ENCODE results near the gene NYNRIN. TPM values are rescaled to one million over a fixed set of nuclear protein-coding genes. Genes with fewer than 3 reads are reported as not detected.
A peak's percentile ranks its signal among the peaks of the same experiment; 100 is the strongest.

Gene NYNRIN
- total RNA-seq, 1 experiment from 2014 or later: 16.6 TPM

DNA sequence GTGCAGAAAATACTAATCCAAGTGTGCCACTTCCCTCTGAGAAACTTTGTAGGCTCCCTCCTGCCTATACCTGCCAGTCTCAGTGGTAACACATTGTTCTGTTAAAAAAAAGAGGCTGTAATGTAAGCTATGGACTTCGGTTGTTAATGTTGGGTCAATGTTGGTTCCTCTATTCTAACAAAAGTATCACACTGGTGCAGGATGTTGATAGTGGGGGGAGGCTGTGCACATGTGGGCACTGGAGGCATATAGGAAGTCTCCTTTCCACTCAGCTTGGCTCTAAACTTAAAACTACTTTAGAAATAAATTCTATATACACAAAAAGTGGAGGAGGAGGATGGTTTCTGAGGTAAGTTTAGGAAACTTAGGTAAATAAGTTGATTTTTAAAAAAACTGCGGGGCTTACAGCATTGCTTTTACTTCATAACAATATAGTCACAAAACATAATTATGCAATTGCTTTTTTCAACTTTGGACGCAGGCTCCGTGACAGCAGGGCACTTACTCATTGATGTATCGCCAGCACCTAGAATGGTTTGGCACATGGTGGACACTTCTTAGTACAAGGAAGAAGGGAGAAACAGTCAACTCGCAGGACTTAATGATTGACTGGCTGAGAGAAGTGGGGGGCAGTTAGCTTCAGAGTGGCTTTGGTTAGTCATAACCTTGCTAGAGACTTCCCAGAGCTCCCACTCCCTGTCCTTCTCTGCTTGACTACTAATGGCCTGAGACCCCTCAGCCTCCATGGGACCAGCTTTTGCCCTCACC is 7.9 kb upstream of the NYNRIN start:
- peaks cover 25% of the 10 kb centered on the region for H3K4me1 Mint-ChIP-seq
- CTCF ChIA-PET: interaction anchor here (0.7 to 1.8 kb wide), 2 partner anchors 21 to 41 kb away, joined by 4 read pairs; no protein-coding TSS in a partner anchor
- no peak overlapping the region for H3K27ac Mint-ChIP-seq
- TF ChIP-seq EMX1 (CRISPR knock-in tag; IDR thresholded peaks at IDR 0.05) (no peak), SMAD3 (CRISPR knock-in tag; IDR thresholded peaks at IDR 0.05; ENCODE audit: borderline replicate concordance) (no peak), ZNF138 (CRISPR knock-in tag; conservative IDR thresholded peaks at IDR 0.05) (no peak), GRHL2 (CRISPR knock-in tag; IDR thresholded peaks at IDR 0.05; ENCODE audit: insufficient replicate concordance, severe bottlenecking) (no peak), ZNF232 (CRISPR knock-in tag; IDR thresholded peaks at IDR 0.05) (no peak), FOXK1 (CRISPR knock-in tag; IDR thresholded peaks at IDR 0.05) (no peak), GABPB1 (CRISPR knock-in tag; IDR thresholded peaks at IDR 0.05) (no peak), ZNF219 (CRISPR knock-in tag; IDR thresholded peaks at IDR 0.05; ENCODE audit: borderline replicate concordance) (no peak)
- TF ChIP-seq, protein P1, sequence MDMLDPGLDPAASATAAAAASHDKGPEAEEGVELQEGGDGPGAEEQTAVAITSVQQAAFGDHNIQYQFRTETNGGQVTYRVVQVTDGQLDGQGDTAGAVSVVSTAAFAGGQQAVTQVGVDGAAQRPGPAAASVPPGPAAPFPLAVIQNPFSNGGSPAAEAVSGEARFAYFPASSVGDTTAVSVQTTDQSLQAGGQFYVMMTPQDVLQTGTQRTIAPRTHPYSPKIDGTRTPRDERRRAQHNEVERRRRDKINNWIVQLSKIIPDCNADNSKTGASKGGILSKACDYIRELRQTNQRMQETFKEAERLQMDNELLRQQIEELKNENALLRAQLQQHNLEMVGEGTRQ (CRISPR knock-in tag; IDR thresholded peaks at IDR 0.05): no peak
- TF ChIP-seq, protein P2, sequence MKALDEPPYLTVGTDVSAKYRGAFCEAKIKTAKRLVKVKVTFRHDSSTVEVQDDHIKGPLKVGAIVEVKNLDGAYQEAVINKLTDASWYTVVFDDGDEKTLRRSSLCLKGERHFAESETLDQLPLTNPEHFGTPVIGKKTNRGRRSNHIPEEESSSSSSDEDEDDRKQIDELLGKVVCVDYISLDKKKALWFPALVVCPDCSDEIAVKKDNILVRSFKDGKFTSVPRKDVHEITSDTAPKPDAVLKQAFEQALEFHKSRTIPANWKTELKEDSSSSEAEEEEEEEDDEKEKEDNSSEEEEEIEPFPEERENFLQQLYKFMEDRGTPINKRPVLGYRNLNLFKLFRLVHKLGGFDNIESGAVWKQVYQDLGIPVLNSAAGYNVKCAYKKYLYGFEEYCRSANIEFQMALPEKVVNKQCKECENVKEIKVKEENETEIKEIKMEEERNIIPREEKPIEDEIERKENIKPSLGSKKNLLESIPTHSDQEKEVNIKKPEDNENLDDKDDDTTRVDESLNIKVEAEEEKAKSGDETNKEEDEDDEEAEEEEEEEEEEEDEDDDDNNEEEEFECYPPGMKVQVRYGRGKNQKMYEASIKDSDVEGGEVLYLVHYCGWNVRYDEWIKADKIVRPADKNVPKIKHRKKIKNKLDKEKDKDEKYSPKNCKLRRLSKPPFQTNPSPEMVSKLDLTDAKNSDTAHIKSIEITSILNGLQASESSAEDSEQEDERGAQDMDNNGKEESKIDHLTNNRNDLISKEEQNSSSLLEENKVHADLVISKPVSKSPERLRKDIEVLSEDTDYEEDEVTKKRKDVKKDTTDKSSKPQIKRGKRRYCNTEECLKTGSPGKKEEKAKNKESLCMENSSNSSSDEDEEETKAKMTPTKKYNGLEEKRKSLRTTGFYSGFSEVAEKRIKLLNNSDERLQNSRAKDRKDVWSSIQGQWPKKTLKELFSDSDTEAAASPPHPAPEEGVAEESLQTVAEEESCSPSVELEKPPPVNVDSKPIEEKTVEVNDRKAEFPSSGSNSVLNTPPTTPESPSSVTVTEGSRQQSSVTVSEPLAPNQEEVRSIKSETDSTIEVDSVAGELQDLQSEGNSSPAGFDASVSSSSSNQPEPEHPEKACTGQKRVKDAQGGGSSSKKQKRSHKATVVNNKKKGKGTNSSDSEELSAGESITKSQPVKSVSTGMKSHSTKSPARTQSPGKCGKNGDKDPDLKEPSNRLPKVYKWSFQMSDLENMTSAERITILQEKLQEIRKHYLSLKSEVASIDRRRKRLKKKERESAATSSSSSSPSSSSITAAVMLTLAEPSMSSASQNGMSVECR (CRISPR knock-in tag; IDR thresholded peaks at IDR 0.05; ENCODE audit: borderline replicate concordance): no peak
- TF ChIP-seq, protein P3, sequence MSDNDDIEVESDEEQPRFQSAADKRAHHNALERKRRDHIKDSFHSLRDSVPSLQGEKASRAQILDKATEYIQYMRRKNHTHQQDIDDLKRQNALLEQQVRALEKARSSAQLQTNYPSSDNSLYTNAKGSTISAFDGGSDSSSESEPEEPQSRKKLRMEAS (CRISPR knock-in tag; IDR thresholded peaks at IDR 0.05): no peak
- no peaks in the 10 kb centered on the region for H3K36me3 Mint-ChIP-seq
- H3K4me3 Mint-ChIP-seq: no peak overlapping the region
- POLR2A ChIA-PET: no interaction called here
- no peaks in the 10 kb centered on the region for H3K9me3 Mint-ChIP-seq
- no peaks in the 10 kb centered on the region; the same call in 1 of the 2 replicates for H3K27me3 Mint-ChIP-seq (ENCODE audit: low read depth)
- ATAC-seq: no peak
- no peak for DNase-seq (ENCODE audit: low spot score)

DNA sequence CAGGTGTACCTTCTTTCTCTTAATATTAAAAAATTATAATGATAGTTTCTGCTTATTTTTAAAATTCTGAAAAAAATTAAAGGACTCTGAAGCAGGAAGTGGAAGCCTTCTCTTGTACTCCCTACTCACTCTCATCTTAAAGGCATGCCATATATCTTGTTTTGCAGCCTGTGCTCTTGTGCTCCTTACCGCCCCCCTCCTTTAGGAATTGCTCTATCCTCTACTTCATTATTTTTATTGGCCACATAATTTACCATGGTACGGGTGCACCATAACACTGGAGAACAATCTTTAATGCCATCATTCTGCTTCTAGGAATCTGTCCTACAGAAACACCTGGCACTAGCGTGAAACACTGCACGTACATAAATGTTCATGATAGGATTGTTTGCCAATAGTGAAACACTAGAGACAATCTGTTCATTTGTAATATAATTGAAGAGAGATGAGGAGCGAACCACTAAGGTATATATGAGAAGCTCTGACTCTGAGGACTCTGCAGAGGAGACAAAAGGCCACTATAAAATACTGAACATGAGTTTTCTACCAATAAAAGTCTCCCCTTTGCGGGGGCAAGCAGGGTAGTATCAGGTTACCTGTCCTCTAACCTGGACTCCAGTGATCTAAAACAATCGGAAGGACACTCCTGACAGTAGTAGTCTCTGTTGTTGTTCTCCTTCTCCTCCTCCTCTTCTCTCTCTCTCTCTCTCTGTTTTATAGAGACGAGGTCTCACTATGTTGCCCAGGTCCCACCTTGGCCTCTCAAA is 6.3 kb upstream of the NYNRIN start:
- no peak for DNase-seq (ENCODE audit: low spot score)
- Mint-ChIP-seq H3K4me3 (no peak overlapping the region), H3K36me3 (no peaks in the 10 kb centered on the region), H3K9me3 (no peaks in the 10 kb centered on the region), H3K27me3 (ENCODE audit: low read depth) (peaks cover 7% of the 10 kb centered on the region), H3K4me1 (peaks cover 37% of the 10 kb centered on the region), H3K27ac (no peak overlapping the region)
- ChIA-PET POLR2A (no interaction called here), CTCF (interaction anchor here (1.0 to 1.8 kb wide), 2 partner anchors 39 to 59 kb away, joined by 3 to 4 read pairs; no protein-coding TSS in a partner anchor)
- ATAC-seq: peak; percentile 71
- TF ChIP-seq FOXK1 (CRISPR knock-in tag; IDR thresholded peaks at IDR 0.05) (no peak), JAZF1 (CRISPR knock-in tag; IDR thresholded peaks at IDR 0.05) (no peak), NFYB (CRISPR knock-in tag; conservative IDR thresholded peaks at IDR 0.05; ENCODE audit: low read depth) (no peak), TP53 (CRISPR knock-in tag; IDR thresholded peaks at IDR 0.05) (no peak), TCF7 (CRISPR knock-in tag; IDR thresholded peaks at IDR 0.05; ENCODE audit: low read depth) (no peak), PRRX2 (CRISPR knock-in tag; IDR thresholded peaks at IDR 0.05) (no peak), CBFB (CRISPR knock-in tag; IDR thresholded peaks at IDR 0.05; ENCODE audit: low read depth) (no peak), ZNF671 (CRISPR knock-in tag; IDR thresholded peaks at IDR 0.05) (no peak)
- TF ChIP-seq, protein P4, sequence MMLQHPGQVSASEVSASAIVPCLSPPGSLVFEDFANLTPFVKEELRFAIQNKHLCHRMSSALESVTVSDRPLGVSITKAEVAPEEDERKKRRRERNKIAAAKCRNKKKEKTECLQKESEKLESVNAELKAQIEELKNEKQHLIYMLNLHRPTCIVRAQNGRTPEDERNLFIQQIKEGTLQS (CRISPR knock-in tag; conservative IDR thresholded peaks at IDR 0.05): no peak
- TF ChIP-seq, protein P5, sequence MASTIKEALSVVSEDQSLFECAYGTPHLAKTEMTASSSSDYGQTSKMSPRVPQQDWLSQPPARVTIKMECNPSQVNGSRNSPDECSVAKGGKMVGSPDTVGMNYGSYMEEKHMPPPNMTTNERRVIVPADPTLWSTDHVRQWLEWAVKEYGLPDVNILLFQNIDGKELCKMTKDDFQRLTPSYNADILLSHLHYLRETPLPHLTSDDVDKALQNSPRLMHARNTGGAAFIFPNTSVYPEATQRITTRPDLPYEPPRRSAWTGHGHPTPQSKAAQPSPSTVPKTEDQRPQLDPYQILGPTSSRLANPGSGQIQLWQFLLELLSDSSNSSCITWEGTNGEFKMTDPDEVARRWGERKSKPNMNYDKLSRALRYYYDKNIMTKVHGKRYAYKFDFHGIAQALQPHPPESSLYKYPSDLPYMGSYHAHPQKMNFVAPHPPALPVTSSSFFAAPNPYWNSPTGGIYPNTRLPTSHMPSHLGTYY (CRISPR knock-in tag; IDR thresholded peaks at IDR 0.05): no peak
- TF ChIP-seq, protein P6, sequence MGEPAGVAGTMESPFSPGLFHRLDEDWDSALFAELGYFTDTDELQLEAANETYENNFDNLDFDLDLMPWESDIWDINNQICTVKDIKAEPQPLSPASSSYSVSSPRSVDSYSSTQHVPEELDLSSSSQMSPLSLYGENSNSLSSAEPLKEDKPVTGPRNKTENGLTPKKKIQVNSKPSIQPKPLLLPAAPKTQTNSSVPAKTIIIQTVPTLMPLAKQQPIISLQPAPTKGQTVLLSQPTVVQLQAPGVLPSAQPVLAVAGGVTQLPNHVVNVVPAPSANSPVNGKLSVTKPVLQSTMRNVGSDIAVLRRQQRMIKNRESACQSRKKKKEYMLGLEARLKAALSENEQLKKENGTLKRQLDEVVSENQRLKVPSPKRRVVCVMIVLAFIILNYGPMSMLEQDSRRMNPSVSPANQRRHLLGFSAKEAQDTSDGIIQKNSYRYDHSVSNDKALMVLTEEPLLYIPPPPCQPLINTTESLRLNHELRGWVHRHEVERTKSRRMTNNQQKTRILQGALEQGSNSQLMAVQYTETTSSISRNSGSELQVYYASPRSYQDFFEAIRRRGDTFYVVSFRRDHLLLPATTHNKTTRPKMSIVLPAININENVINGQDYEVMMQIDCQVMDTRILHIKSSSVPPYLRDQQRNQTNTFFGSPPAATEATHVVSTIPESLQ (CRISPR knock-in tag; IDR thresholded peaks at IDR 0.05): no peak
- TF ChIP-seq, protein P7, sequence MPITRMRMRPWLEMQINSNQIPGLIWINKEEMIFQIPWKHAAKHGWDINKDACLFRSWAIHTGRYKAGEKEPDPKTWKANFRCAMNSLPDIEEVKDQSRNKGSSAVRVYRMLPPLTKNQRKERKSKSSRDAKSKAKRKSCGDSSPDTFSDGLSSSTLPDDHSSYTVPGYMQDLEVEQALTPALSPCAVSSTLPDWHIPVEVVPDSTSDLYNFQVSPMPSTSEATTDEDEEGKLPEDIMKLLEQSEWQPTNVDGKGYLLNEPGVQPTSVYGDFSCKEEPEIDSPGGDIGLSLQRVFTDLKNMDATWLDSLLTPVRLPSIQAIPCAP (CRISPR knock-in tag; IDR thresholded peaks at IDR 0.05): no peak

Measured in WTC11 (cell line).